Right kidney (tissue), 1 donor: ENCODE measurements around the gene ASH1L.
"Not testable (repeated sequence)": the region's sequence is repeated elsewhere in the genome, so short reads cannot be mapped to it uniquely, and the experiment has no call there.

Experiments
- DNase-seq: peaks from one replicate; pipeline ENCODE4 v3.0.0-alpha.2; 2016

The ASH1L gene

GRCh38 chr1:155305881-155306391 lies 256.7 kb downstream of the ASH1L start:
- no peak for DNase-seq

GRCh38 chr1:155304558-155305063 lies 258.0 kb downstream of the ASH1L start:
- DNase-seq, result no peak

GRCh38 chr1:155301342-155301841 lies 261.2 kb downstream of the ASH1L start, which contains the start of gene PKLR:
TSS of gene PKLR (minus strand) at chr1:155301438. CDS start at chr1:155301395, 43 bp downstream.
- DNase-seq, result no peak

- DNase-seq, result no peak
These were observed 261.9 kb downstream of the ASH1L start for GRCh38 chr1:155300553-155301329.

GRCh38 chr1:155300024-155300423 lies 262.6 kb downstream of the ASH1L start:
- no peak for DNase-seq

- DNase-seq, result no peak
These were observed 265.2 kb downstream of the ASH1L start for GRCh38 chr1:155297384-155297783.

GRCh38 chr1:155296661-155297060 lies 265.9 kb downstream of the ASH1L start:
- DNase-seq, result no peak

- DNase-seq, result no peak
These were observed 266.7 kb downstream of the ASH1L start for GRCh38 chr1:155295942-155296267.

- DNase-seq, result no peak
These were observed 267.2 kb downstream of the ASH1L start for GRCh38 chr1:155295183-155295941.

- no peak for DNase-seq
These were observed 268.0 kb downstream of the ASH1L start for GRCh38 chr1:155294520-155295182.

- DNase-seq, result no peak
These were observed 269.4 kb downstream of the ASH1L start for GRCh38 chr1:155293086-155293749.

- DNase-seq, result not testable (repeated sequence)
These were observed 271.6 kb downstream of the ASH1L start for GRCh38 chr1:155291006-155291405.

- DNase-seq, result no peak
These were observed 274.5 kb downstream of the ASH1L start for GRCh38 chr1:155287987-155288543.

- no peak for DNase-seq
These were observed 276.1 kb downstream of the ASH1L start for GRCh38 chr1:155286544-155286943.

- no peak for DNase-seq
These were observed 277.0 kb downstream of the ASH1L start for GRCh38 chr1:155285631-155286044.
